ENCODE results near the gene GPRC5A.

The GPRC5A gene

DNA sequence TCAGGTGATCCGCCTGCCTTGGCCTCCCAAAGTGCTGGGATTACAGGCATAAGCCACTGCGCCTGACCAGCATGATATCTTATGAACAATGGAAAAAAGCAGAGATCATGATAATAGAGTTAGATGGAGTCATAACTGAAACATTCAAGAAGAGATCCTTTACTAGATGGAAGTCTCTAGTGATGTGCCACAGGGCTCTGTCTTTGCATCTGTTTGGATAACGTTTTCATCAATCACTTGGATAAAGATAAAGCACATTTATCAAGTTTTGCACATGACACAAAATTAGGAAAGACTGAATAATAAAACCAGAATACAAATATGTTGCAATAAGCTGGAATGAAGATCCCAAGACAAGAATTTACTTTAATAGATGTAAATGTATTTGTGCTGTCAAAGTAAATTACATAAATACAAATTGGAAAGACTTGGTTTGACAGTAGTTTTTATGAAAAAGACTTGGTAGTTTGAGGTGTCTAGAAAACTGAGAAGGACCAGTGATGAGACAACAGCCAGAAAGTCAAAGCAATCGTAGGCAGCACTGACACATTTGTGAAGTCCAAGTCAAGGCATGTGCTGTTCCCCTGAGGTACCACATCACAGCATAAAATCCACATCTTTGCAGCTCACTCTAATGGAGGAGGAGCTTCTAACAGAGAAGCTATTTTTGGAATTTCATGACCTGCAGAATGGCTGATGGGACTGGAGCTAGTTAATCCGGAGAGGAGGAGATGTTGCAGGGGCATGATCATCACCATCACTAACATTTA, 28.5 kb downstream of the GPRC5A start:
- no peak for TF ChIP-seq FOXP2 (optimal IDR thresholded peaks at IDR 0.05; ENCODE audit: borderline replicate concordance, extremely low read depth, extremely low read length, insufficient read depth)
- TF ChIP-seq SIN3A (IDR thresholded peaks at IDR 0.05; ENCODE audit: borderline replicate concordance, insufficient read depth, low read length) = no peak

DNA sequence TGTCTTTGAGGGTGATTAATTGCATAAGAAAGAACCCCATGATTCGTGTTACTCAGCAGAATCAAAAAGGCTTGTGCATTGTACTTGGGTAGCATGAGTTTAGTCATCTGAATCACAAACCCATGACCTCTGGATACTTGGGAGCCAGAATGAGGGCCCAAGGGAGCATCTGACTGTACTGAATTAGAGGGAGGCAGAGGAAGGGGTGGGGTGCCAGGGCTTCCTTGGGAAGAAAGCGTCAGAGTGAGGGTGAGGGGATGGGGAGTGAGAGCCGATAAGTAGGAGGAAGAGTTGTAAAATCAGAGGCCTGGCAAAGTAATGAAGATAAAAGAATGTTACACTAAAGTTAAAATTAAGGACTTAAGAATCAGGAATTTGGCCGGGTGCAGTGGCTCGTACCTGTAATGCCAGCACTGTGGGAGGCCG, 30.8 kb downstream of the GPRC5A start:
- TF ChIP-seq FOXP2 (optimal IDR thresholded peaks at IDR 0.05; ENCODE audit: borderline replicate concordance, extremely low read depth, extremely low read length, insufficient read depth) (no peak), SIN3A (IDR thresholded peaks at IDR 0.05; ENCODE audit: borderline replicate concordance, insufficient read depth, low read length) (no peak), POLR2AphosphoS5 (IDR thresholded peaks at IDR 0.05; ENCODE audit: low read depth, low read length) (no peak), TAF1 (IDR thresholded peaks at IDR 0.05; ENCODE audit: borderline replicate concordance, insufficient read depth, low read length) (no peak)
- TF ChIP-seq, protein P1, sequence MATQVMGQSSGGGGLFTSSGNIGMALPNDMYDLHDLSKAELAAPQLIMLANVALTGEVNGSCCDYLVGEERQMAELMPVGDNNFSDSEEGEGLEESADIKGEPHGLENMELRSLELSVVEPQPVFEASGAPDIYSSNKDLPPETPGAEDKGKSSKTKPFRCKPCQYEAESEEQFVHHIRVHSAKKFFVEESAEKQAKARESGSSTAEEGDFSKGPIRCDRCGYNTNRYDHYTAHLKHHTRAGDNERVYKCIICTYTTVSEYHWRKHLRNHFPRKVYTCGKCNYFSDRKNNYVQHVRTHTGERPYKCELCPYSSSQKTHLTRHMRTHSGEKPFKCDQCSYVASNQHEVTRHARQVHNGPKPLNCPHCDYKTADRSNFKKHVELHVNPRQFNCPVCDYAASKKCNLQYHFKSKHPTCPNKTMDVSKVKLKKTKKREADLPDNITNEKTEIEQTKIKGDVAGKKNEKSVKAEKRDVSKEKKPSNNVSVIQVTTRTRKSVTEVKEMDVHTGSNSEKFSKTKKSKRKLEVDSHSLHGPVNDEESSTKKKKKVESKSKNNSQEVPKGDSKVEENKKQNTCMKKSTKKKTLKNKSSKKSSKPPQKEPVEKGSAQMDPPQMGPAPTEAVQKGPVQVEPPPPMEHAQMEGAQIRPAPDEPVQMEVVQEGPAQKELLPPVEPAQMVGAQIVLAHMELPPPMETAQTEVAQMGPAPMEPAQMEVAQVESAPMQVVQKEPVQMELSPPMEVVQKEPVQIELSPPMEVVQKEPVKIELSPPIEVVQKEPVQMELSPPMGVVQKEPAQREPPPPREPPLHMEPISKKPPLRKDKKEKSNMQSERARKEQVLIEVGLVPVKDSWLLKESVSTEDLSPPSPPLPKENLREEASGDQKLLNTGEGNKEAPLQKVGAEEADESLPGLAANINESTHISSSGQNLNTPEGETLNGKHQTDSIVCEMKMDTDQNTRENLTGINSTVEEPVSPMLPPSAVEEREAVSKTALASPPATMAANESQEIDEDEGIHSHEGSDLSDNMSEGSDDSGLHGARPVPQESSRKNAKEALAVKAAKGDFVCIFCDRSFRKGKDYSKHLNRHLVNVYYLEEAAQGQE (IDR thresholded peaks at IDR 0.05; ENCODE audit: insufficient read depth in 1 of 2, low read depth in 2 of 2, low read length in 2 of 2) = no peak

DNA sequence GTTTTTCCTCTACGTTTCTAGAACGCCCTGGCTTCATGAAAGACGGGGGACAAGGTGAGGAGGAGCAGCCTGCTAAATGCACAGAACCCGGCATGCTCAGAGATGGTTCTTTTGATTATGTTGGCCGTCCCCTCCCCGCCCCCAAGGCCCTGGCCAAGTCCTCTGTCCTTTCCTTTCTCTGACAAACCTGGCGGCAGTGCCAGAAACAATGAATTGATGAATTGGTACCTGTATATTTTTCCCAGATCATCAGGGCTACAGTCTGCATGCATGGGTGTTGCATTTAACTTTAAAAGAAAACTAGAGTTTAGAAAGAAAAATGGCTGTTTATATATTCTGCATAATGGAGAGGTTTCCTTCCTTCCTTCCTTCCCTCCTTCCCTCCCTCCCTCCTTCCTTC, 31.6 kb downstream of the GPRC5A start:
- TF ChIP-seq POLR2AphosphoS5 (IDR thresholded peaks at IDR 0.05; ENCODE audit: low read depth, low read length) (no peak), SIN3A (IDR thresholded peaks at IDR 0.05; ENCODE audit: borderline replicate concordance, insufficient read depth, low read length) (no peak), FOXP2 (optimal IDR thresholded peaks at IDR 0.05; ENCODE audit: borderline replicate concordance, extremely low read depth, extremely low read length, insufficient read depth) (no peak), TAF1 (IDR thresholded peaks at IDR 0.05; ENCODE audit: borderline replicate concordance, insufficient read depth, low read length) (no peak)
- TF ChIP-seq, protein P1 (IDR thresholded peaks at IDR 0.05; ENCODE audit: insufficient read depth in 1 of 2, low read depth in 2 of 2, low read length in 2 of 2) = no peak

- no peak for TF ChIP-seq TAF1 (IDR thresholded peaks at IDR 0.05; ENCODE audit: borderline replicate concordance, insufficient read depth, low read length)
- TF ChIP-seq SIN3A (IDR thresholded peaks at IDR 0.05; ENCODE audit: borderline replicate concordance, insufficient read depth, low read length) = no peak
- TF ChIP-seq FOXP2 (optimal IDR thresholded peaks at IDR 0.05; ENCODE audit: borderline replicate concordance, extremely low read depth, extremely low read length, insufficient read depth) = no peak
- no peak for TF ChIP-seq POLR2AphosphoS5 (IDR thresholded peaks at IDR 0.05; ENCODE audit: low read depth, low read length)
- TF ChIP-seq, protein P1 (IDR thresholded peaks at IDR 0.05; ENCODE audit: insufficient read depth in 1 of 2, low read depth in 2 of 2, low read length in 2 of 2) = no peak
Observed at GRCh38 chr12:12924169-12924568, 32.8 kb downstream of the GPRC5A start.

- TF ChIP-seq, protein P1 (IDR thresholded peaks at IDR 0.05; ENCODE audit: insufficient read depth in 1 of 2, low read depth in 2 of 2, low read length in 2 of 2) = no peak
- no peak for TF ChIP-seq SIN3A (IDR thresholded peaks at IDR 0.05; ENCODE audit: borderline replicate concordance, insufficient read depth, low read length)
- no peak for TF ChIP-seq TAF1 (IDR thresholded peaks at IDR 0.05; ENCODE audit: borderline replicate concordance, insufficient read depth, low read length)
- no peak for TF ChIP-seq FOXP2 (optimal IDR thresholded peaks at IDR 0.05; ENCODE audit: borderline replicate concordance, extremely low read depth, extremely low read length, insufficient read depth)
Observed at GRCh38 chr12:12925388-12925787, 34.0 kb downstream of the GPRC5A start.
